IPS-11a (cell line): ENCODE data around the gene PEX12.
"Not testable (repeated sequence)": the region's sequence is repeated elsewhere in the genome, so short reads cannot be mapped to it uniquely, and the experiment has no call there.

Source experiments
- H3K4me3 ChIP-seq: one replicate; pipeline ENCODE4 v1.5.1; 2013; ENCODE audit warnings: low read depth, low read length, control low read depth

The PEX12 gene

DNA sequence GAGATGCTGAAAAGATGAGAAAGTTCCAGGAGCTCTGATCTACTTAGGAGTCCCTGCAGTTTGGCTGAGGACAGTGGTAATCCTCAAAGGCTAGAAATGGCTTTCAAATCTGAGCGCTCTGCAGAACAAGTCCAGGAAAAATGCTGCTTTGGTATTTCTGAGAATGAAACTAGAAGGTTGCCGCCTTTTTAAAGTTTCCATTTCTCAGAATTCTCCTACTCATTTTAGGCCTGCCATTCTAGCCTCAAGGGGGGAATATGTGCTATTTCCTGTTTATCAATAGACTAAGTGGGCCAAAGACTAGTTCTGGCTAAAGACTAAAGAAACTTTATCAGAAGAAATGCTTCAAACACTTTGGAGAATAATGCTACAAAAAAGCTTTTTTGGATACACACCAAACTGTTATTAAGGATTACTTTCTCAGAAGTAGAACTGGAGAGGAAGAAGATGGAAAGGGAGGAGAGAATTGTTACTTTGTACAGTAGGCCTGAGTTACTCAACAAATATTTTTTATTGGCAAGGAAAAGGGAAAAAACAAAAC, 40.7 kb downstream of the PEX12 start, which contains the start of gene SLFN12L:
Gene SLFN12L (minus strand): TSS at position 78 of the 541 bp plus-strand sequence. CDS start 15,314 bp downstream, outside the sequence.
- no peak within 1 kb of the TSS for H3K4me3 ChIP-seq

DNA sequence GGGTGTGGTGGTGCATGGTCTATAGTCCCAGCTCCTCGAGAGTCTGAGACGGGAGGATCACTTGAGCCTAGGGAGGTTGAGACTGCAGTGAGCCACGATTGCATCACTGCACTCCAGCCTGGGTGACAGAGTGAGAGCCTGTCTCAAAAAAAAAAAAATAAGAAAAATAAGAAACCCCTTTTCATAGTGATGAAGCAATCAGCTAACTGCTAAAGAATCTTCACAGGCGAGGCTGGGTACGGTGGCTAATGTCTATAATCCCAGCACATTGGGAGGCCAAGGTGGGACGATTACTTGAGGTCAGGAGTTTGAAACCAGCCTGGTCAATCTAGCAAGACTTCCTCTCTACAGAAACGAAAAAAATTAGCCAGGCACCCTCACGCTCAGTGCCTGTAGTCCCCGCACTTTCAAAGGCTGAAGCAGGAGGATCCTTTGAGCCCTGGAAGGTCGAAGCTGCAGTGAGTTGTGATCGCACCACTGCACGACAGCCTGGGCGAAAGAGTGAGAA, 41.7 kb downstream of the PEX12 start:
- no peak overlapping the region for H3K4me3 ChIP-seq

DNA sequence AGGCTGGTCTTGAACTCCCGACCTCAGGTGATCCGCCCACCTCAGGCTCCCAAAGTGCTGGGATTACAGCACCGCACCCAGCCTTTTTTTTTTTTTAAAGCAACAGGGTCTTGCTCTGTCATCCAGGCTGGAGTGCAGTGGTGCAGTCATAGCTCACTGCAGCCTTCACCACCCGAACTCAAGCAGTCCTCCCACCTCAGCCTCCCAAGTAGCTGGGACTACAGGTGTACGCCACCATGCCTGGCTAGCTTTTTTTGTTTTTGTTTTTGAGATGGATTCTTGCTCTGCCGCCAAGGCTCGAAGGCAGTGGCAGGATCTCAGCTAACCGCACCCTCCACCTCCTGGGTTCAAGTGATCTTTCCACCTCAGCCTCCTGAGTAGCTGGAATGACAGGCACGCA, 43.0 kb downstream of the PEX12 start:
- H3K4me3 ChIP-seq = not testable (repeated sequence)

GRCh38 chr17:35534576-35535093, 43.7 kb downstream of the PEX12 start:
- H3K4me3 ChIP-seq = no peak overlapping the region

- no peak overlapping the region for H3K4me3 ChIP-seq
Observed at GRCh38 chr17:35531160-35531559, 47.2 kb downstream of the PEX12 start.

- no peak overlapping the region for H3K4me3 ChIP-seq
Observed at GRCh38 chr17:35529866-35530265, 48.5 kb downstream of the PEX12 start.

DNA sequence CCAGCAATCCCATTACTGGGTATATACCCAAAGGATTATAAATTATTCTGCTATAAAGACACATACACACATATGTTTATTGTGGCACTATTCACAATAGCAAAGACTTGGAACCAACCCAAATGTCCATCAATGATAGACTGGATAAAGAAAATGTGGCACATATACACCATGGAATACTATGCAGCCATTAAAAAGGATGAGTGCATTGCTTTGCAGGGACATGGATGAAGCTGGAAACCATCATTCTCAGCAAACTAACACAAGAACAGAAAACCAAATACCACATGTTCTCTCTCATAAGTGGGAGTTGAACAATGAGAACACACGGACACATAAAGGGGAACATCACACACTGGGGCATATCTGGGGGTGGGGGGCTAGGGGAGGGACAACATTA, 49.0 kb downstream of the PEX12 start:
- not testable (repeated sequence) for H3K4me3 ChIP-seq
